Testis (tissue), 3 donors: Measurements from ENCODE around the gene GRID2. TPM values are rescaled to one million over a fixed set of nuclear protein-coding genes. Genes with fewer than 3 reads are reported as not detected.

Source experiments
- DNase-seq: peaks from one replicate; pipeline ENCODE4 v3.0.0-alpha.2; 2019
- H3K27ac ChIP-seq, 2 donors: fragments of 200-600 bp; sonication (generic); one replicate each; pipeline ENCODE4 v1.5.1; 2019
- H3K27me3 ChIP-seq: fragments of 200-600 bp; sonication (generic); one replicate; pipeline ENCODE4 v1.5.1; 2019
- H3K36me3 ChIP-seq: fragments of 200-600 bp; sonication (generic); one replicate; pipeline ENCODE4 v1.5.1; 2017; ENCODE audit warnings: low read depth; ENCODE audit errors: missing control alignments
- H3K4me1 ChIP-seq: fragments of 200-600 bp; sonication (generic); one replicate; pipeline ENCODE4 v1.5.1; 2019
- H3K4me3 ChIP-seq, 2 donors: fragments of 200-600 bp; sonication (generic); one replicate each; pipeline ENCODE4 v1.5.1; 2017 to 2019
- H3K9me3 ChIP-seq: fragments of 200-600 bp; sonication (generic); one replicate; pipeline ENCODE4 v1.5.1; 2017
- CTCF ChIP-seq, 3 experiments: fragments of 450-650 bp in 2 of 3; fragments of 200-600 bp in 1 of 3; sonication (generic) in 1 of 3; IDR thresholded peaks; one replicate each; pipeline ENCODE4 v1.5.1; 2016 to 2019; ENCODE audit warnings: antibody characterized with exemption in 3 of 3, mild to moderate bottlenecking in 2 of 3, moderate library complexity in 1 of 3
- POLR2A ChIP-seq: fragments of 450-650 bp; IDR thresholded peaks from one replicate; pipeline ENCODE4 v1.6.1; 2017; ENCODE audit warnings: antibody characterized with exemption, mild to moderate bottlenecking, moderate library complexity
- WGBS, 2 donors: methylation state at CpG; one replicate each; pipeline ENCODE4 v1.1.5; 2018; 5-methylcytosine and 5-hydroxymethylcytosine counted together
- intact Hi-C: fragments of 100-400 bp; cut with DNase I; formaldehyde crosslinking; loops from one replicate; pipeline ENCODE4 v1.15.1; 2023; ENCODE audit warnings: low total_unique reads
- polyA plus RNA-seq: library from polyadenylated mRNA; stranded (reverse); fragments of 350-450 nt; fragmentation: Illumina TruSeq; extraction: RNeasy Lipid Tissue Mini Kit (QIAGEN cat#74804); gene quantifications from one replicate; pipeline ENCODE4 v1.2.3, GENCODE V29; 2014; ENCODE audit warnings: low read depth, low replicate concordance; ENCODE audit not compliant: insufficient read depth
- total RNA-seq, 2 donors: library from RNA; depleted of rRNA; stranded (reverse); fragments of >200 nt; gene quantifications; one replicate each; pipeline ENCODE4 v1.2.3, GENCODE V29; 2016

The GRID2 gene
- total and polyA plus RNA-seq, 3 donors from 2014 or later: 27.1 to 34.6 (median 32.7) TPM

GRCh38 chr4:92862509-92862908 is 558.7 kb downstream of the GRID2 start:
- Histone ChIP-seq H3K27me3 (no peaks in the 10 kb centered on the region), H3K4me3 (no peak overlapping the region), H3K36me3 (no peaks in the 10 kb centered on the region), H3K27ac (no peak overlapping the region), H3K4me1 (no peaks in the 10 kb centered on the region), H3K9me3 (no peaks in the 10 kb centered on the region)
- no peak for DNase-seq
- no peak for TF ChIP-seq CTCF (IDR thresholded peaks at IDR 0.05)
- intact Hi-C loops: no loop called here

GRCh38 chr4:92864096-92864495 is 560.3 kb downstream of the GRID2 start:
- H3K36me3 ChIP-seq: no peaks in the 10 kb centered on the region
- 37 to 47% methylated on average over 1 of the region's 1 CpG for WGBS, 2 donors
- H3K4me1 ChIP-seq: no peaks in the 10 kb centered on the region
- H3K9me3 ChIP-seq: no peaks in the 10 kb centered on the region
- no peaks in the 10 kb centered on the region for H3K27me3 ChIP-seq
- no peak overlapping the region for H3K4me3 ChIP-seq
- no peak overlapping the region for H3K27ac ChIP-seq
- TF ChIP-seq POLR2A: no peak
- no peak for TF ChIP-seq CTCF (IDR thresholded peaks at IDR 0.05)
- DNase-seq: no peak
- intact Hi-C loops: no loop called here

GRCh38 chr4:92872604-92873003 is 568.8 kb downstream of the GRID2 start:
- WGBS, 2 donors: 89 to 93% methylated on average over 1 of the region's 1 CpG
- intact Hi-C loops: no loop called here
- no peaks in the 10 kb centered on the region for H3K36me3 ChIP-seq
- no peaks in the 10 kb centered on the region for H3K4me1 ChIP-seq
- no peak for DNase-seq
- H3K4me3 ChIP-seq: no peak overlapping the region
- no peaks in the 10 kb centered on the region for H3K27me3 ChIP-seq
- no peaks in the 10 kb centered on the region for H3K9me3 ChIP-seq
- no peak overlapping the region for H3K27ac ChIP-seq
- TF ChIP-seq POLR2A: no peak

- no peaks in the 10 kb centered on the region for H3K36me3 ChIP-seq
- H3K27me3 ChIP-seq: no peaks in the 10 kb centered on the region
- H3K4me3 ChIP-seq: no peak overlapping the region
- no peak overlapping the region for H3K27ac ChIP-seq
- 37 to 47% methylated on average over 1 of the region's 1 CpG for WGBS, 2 donors
- no peak for DNase-seq
- TF ChIP-seq CTCF (IDR thresholded peaks at IDR 0.05) (no peak), POLR2A (no peak)
- intact Hi-C loops: no loop called here
- no peaks in the 10 kb centered on the region for H3K9me3 ChIP-seq
- H3K4me1 ChIP-seq: no peaks in the 10 kb centered on the region
Observed at GRCh38 chr4:92885632-92886031, 581.9 kb downstream of the GRID2 start.

- WGBS, 2 donors: 87 to 93% methylated on average over 2 of the region's 2 CpGs
- H3K27me3 ChIP-seq: no peaks in the 10 kb centered on the region
- DNase-seq: no peak
- H3K9me3 ChIP-seq: no peaks in the 10 kb centered on the region
- no peaks in the 10 kb centered on the region for H3K36me3 ChIP-seq
- TF ChIP-seq CTCF (IDR thresholded peaks at IDR 0.05) (no peak), POLR2A (no peak)
- H3K4me3 ChIP-seq: no peak overlapping the region
- H3K4me1 ChIP-seq: no peaks in the 10 kb centered on the region
- intact Hi-C loops: no loop called here
- H3K27ac ChIP-seq: no peak overlapping the region
Observed at GRCh38 chr4:92952426-92952825, 648.7 kb downstream of the GRID2 start.
